GM19193 (cell line): ENCODE measurements around the gene KCTD5.

Experiments used
- POLR2A ChIP-seq: IDR thresholded peaks from 4 replicates; pipeline ENCODE4 v1.6.1; 2011; ENCODE audit not compliant: insufficient read depth, insufficient read length; ENCODE audit errors: extremely low read depth

The KCTD5 gene

DNA sequence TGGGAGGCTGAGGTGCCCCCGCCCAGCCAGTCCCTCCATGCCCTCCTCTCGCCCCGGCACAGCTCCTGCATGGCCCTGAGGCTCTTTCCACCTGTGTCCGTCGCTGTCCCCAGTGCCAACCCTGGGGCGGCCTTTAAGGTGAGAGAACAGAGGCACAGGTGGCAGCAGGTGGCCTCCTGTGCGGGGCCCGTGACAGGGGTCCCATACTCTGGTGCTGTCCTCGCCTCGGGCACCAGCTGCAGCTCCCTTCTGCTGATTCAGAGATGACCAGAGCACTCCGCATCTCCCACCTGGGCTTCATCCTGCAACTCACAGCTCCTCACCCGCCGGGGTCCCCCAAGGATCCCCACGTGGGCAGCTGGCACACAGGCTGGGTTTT is 29.7 kb downstream of the KCTD5 start:
- no peak for TF ChIP-seq POLR2A

DNA sequence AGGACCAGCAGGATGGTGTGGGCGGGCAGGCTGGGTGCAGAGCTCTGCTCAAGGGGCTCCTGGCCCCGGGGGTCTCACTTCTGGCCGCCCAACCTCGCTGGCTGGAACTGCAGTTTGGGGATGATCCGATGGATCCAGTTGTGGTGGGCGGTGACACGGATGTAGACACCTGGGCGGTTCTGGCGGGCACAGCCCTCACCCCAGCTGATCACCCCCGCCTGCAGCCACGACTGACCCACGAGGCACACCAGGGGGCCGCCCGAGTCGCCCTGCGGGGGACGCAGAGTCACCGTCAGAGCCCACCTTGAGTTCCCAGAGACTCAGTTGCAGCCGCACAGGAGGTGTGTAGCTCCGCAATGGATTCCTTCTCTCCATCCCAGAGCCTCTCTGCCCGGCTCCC is 30.2 kb downstream of the KCTD5 start:
- TF ChIP-seq POLR2A = no peak

DNA sequence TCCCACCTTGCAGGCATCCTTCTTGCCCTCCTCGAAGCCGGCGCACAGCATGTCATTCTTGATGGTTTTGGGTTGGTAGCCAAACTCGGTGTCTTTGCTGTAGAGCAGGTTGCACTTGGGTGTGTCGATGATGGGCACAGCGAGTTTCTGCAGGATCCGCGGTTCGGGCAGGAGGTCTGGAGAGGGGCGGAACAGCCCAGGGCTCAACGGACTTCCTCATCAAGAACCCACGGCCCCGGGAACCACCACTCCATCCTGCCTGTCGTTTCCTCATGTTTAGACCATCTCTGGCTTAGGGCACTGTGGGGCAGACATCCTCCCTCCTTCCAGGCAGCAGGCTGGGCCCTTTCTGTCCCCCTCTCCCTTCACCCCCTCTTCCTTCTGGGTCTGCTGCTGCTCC is 31.2 kb downstream of the KCTD5 start:
- no peak for TF ChIP-seq POLR2A

GRCh38 chr16:2713985-2714774 is 31.9 kb downstream of the KCTD5 start:
- TF ChIP-seq POLR2A = no peak

- TF ChIP-seq POLR2A = no peak
Measured at GRCh38 chr16:2715064-2715463, 32.7 kb downstream of the KCTD5 start.

- no peak for TF ChIP-seq POLR2A
Measured at GRCh38 chr16:2715519-2715918, 33.2 kb downstream of the KCTD5 start.

- no peak for TF ChIP-seq POLR2A
Measured at GRCh38 chr16:2715966-2716885, 33.9 kb downstream of the KCTD5 start.

- TF ChIP-seq POLR2A = no peak
Measured at GRCh38 chr16:2716948-2717347, 34.6 kb downstream of the KCTD5 start.

DNA sequence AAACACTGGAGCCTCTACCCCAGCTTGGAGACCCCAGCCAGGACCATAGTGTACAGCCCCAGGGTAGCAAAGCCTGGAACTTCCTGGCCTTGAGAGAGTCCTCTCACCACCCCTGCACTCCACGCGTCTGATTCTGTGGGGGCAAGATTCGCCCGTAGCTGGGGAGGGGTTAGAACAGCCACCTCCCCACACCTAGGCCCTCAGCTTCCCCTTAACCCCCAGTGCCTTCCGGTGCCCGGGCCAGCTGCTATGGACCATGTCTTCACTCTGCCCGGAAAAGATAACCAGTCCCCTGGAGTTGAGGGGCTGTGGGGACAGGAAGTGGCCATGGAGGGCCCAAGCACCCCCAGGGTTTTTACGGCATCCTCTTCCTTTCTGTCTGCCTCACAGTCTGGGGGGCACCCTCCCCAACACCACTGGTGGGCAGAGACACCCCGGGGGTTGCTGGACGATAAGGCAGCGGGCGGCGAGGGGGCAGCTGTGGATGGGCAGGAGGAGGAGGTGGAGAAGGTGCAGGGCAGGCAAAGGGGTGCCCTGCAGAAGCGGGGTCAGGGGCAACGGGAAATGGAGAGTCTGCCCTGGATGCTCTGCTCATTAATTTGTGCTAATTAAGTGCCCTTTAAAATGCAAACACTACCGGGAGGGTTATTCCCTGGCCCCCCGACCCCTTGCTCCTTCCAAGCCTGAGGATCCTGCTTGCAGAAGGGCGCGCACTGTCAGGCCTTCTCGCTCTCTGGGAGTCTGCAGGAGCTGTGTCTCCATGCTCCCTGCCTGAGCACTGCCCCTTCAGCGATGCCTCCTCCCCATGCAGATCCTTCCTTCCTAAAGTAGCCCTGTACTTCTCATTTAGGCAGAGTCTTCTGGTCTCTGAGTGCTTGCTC is 35.3 kb downstream of the KCTD5 start:
- TF ChIP-seq POLR2A = no peak

DNA sequence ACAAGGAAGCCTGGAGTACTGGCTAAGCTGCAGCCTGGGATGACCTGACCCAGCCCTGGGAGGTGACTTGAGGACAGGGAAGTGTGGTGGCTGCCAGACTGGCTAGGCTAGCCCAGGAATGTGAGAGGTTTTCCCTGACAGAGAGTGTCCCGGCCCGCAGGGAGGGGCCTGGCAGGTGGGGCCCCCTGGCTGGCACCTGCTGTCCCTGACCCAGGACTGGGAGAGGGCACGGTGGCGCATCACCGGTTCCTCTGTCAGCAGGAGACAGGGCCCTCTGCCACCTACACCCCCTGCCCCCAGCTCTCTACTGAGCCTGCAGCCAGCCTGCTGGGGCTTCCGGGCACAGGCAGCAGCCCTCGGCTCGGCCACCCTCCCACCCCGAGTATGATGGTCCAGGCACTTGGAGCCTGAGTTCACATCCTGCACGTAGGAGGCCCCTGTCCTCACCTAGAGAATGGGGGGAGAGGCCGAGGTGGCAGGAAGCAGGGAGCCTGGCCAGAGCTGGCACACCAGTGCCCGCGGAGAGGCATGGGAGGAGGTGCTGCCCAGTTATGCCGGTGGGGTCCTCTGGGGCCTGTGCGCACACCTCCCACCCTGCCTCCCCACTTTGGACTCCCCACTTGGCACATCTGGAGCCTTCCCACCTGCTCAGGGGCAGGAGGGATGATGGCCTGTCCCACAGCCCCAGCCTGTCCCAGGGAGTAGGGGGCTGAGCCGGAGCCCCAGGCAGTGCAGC is 37.2 kb downstream of the KCTD5 start:
- TF ChIP-seq POLR2A = no peak

DNA sequence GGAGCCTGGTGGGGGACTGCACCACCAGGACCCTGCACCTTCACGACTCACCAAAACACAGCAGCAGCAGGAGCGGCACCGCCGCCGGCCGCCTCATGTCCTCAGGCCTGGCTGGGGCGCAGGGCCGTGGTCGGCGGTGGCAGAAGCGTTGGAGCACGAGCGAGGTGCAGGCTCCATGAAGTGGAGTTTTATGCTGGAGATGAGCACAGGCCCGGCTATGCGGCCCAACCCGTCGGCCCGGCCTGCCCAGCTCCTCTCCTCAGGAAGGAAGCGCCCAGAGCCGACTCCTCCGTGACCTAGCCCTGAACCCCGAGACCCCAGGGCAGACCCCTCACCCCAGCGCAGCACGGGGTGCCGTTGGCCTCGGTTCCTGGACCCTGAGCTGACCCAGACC is 37.7 kb downstream of the KCTD5 start, which contains the start of gene PRSS27:
TSS of gene PRSS27 (minus strand) at position 161 of the 394 bp plus-strand sequence. CDS start at position 97, 64 bp downstream.
- no peak for TF ChIP-seq POLR2A

DNA sequence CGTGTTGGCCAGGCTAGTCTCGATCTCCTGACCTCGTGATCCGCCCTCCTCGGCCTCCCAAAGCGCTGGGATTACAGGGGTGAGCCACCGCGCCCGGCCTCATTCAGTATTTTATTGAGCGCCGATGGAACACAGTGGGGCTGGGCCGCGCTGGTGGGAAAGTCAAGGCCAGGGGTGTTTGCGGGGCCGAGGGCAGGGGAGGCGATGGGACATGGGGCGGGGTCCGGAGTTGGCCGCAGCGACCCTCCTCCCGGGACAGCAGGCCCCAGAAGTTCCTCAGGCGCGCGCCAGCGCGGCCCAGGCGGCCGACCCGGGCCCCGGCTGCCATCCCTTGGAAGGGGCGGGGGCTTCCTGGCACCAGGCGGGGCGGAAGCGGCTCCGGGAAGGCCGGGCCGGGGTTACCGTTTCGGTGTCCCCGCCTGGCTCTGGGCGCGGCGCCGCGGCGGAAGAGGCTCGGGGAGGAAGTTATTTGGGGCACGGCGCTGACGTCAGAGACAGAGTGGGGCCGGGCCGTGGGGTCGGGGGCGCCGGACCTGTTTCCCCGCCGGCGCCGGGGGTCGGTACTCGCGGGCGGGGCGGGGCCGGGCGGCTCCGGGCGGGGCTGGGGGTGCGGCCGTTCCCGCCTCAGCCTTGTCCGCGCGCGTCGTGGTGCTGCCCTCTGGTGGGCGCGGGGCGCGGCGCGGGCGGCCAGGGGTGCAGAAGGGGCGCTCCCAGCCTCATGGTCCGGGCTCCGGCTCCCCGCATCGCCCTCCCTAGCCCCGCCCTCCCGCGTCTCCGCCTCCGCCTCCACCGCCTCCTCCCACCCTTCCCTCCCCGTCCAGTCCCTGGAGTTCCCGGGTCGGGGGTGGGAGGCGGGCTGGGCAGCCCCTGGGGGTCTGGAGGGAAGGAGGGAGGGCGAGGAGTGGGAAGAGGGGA is 38.7 kb downstream of the KCTD5 start:
- TF ChIP-seq POLR2A = peak; percentile 77

GRCh38 chr16:2724088-2724676 is 41.9 kb downstream of the KCTD5 start:
- no peak for TF ChIP-seq POLR2A
